DND-41 (cell line): ENCODE results near the gene DISC1.
A peak's percentile ranks its signal among the peaks of the same experiment; 100 is the strongest.

Source experiments
- ATAC-seq: fragments of 200-7000 bp; cut with Tn5 transposase; 3 replicates; pipeline ENCODE4 v1.9.1; 2021; ENCODE audit warnings: low read depth; ENCODE audit not compliant: insufficient read depth
- DNase-seq: peaks from one replicate; pipeline ENCODE4 v3.0.0-alpha.2; 2020
- H2AFZ ChIP-seq: 2 replicates; pipeline ENCODE4 v1.6.0; 2012; ENCODE audit warnings: low read depth, low read length
- H3K27ac ChIP-seq: 2 replicates; pipeline ENCODE4 v1.5.1; 2012; ENCODE audit warnings: low read length, inconsistent platforms
- H3K27me3 ChIP-seq: fragments of 200-600 bp; sonication (generic); 2 replicates; pipeline ENCODE4 v1.6.0; 2012; ENCODE audit warnings: low read length, mild to moderate bottlenecking, inconsistent platforms; ENCODE audit not compliant: insufficient read depth, poor library complexity
- H3K36me3 ChIP-seq: 2 replicates; pipeline ENCODE4 v1.5.1; 2012; ENCODE audit warnings: low read length, inconsistent platforms; ENCODE audit not compliant: insufficient read depth
- H3K4me1 ChIP-seq: 2 replicates; pipeline ENCODE4 v1.5.1; 2012; ENCODE audit warnings: mild to moderate bottlenecking, low read length; ENCODE audit not compliant: insufficient read depth
- H3K4me2 ChIP-seq: 2 replicates; pipeline ENCODE4 v1.6.0; 2012; ENCODE audit warnings: mild to moderate bottlenecking, moderate library complexity, low read length, inconsistent platforms; ENCODE audit not compliant: insufficient read depth
- H3K4me3 ChIP-seq, 2 experiments: fragments of 200-600 bp in 1 of 2; shearing (Covaris generic) in 1 of 2; 2 replicates each; pipeline ENCODE4 v1.5.1; 2012 to 2016; ENCODE audit warnings: inconsistent platforms in 2 of 2, low read length in 2 of 2, mild to moderate bottlenecking in 2 of 2, low read depth in 1 of 2, moderate library complexity in 1 of 2
- H3K79me2 ChIP-seq: 2 replicates; pipeline ENCODE4 v1.6.0; 2012; ENCODE audit warnings: low read length, inconsistent platforms; ENCODE audit not compliant: insufficient read depth
- H3K9ac ChIP-seq: 2 replicates; pipeline ENCODE4 v1.6.0; 2012; ENCODE audit warnings: low read depth, mild to moderate bottlenecking, inconsistent platforms, low read length, moderate library complexity
- H3K9me3 ChIP-seq: 2 replicates; pipeline ENCODE4 v1.5.1; 2012; ENCODE audit warnings: low read length, moderate library complexity, mild to moderate bottlenecking, inconsistent platforms; ENCODE audit not compliant: insufficient read depth, severe bottlenecking
- H4K20me1 ChIP-seq: 2 replicates; pipeline ENCODE4 v1.6.0; 2012; ENCODE audit warnings: low read length; ENCODE audit not compliant: insufficient read depth
- EZH2 ChIP-seq: IDR thresholded peaks from 3 replicates; pipeline ENCODE4 v1.6.1; 2012; ENCODE audit warnings: borderline replicate concordance, low read depth, mild to moderate bottlenecking, moderate library complexity, low read length, inconsistent platforms; ENCODE audit not compliant: severe bottlenecking
- TF ChIP-seq, protein P1 (sequence below): IDR thresholded peaks from 2 replicates; pipeline ENCODE4 v1.5.1; 2012; ENCODE audit warnings: borderline replicate concordance, low read length, moderate library complexity, mild to moderate bottlenecking; ENCODE audit not compliant: poor library complexity, severe bottlenecking; ENCODE audit errors: extremely low read depth

Gene DISC1

DNA sequence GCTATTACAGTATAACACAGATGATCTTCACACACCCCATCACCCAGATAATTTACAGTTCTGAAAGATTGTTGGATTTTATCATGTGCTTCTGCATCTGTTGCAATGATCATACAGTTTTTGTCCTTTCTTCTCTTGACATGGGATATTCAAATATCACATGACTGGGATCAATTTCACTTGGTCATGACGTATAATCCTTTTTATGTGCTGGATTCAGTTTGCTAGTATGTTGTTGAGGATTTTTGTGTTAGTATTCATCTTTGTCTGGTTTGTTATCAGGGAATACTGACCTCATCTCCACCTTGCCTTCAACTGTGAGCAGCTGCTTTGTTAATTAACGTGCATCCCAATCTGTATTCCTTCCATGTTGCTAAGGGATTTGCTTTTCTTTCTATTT lies 44.7 kb upstream of the DISC1 start:
- no peaks in the 10 kb centered on the region for H3K9me3 ChIP-seq
- no peaks in the 10 kb centered on the region for H3K36me3 ChIP-seq
- H4K20me1 ChIP-seq, result no peaks in the 10 kb centered on the region
- H3K27me3 ChIP-seq, result no peaks in the 10 kb centered on the region
- H3K4me3 ChIP-seq, result no peak overlapping the region
- H3K4me2 ChIP-seq, result no peak overlapping the region
- no peak overlapping the region for H3K27ac ChIP-seq
- no peak overlapping the region for H3K9ac ChIP-seq
- TF ChIP-seq, protein P1, sequence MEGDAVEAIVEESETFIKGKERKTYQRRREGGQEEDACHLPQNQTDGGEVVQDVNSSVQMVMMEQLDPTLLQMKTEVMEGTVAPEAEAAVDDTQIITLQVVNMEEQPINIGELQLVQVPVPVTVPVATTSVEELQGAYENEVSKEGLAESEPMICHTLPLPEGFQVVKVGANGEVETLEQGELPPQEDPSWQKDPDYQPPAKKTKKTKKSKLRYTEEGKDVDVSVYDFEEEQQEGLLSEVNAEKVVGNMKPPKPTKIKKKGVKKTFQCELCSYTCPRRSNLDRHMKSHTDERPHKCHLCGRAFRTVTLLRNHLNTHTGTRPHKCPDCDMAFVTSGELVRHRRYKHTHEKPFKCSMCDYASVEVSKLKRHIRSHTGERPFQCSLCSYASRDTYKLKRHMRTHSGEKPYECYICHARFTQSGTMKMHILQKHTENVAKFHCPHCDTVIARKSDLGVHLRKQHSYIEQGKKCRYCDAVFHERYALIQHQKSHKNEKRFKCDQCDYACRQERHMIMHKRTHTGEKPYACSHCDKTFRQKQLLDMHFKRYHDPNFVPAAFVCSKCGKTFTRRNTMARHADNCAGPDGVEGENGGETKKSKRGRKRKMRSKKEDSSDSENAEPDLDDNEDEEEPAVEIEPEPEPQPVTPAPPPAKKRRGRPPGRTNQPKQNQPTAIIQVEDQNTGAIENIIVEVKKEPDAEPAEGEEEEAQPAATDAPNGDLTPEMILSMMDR, result no peak
- no peak for TF ChIP-seq EZH2
- DNase-seq (no peak), ATAC-seq (no peak)
- no peak overlapping the region for H2AFZ ChIP-seq
- H3K79me2 ChIP-seq, result no peaks in the 10 kb centered on the region
- no peaks in the 10 kb centered on the region for H3K4me1 ChIP-seq

DNA sequence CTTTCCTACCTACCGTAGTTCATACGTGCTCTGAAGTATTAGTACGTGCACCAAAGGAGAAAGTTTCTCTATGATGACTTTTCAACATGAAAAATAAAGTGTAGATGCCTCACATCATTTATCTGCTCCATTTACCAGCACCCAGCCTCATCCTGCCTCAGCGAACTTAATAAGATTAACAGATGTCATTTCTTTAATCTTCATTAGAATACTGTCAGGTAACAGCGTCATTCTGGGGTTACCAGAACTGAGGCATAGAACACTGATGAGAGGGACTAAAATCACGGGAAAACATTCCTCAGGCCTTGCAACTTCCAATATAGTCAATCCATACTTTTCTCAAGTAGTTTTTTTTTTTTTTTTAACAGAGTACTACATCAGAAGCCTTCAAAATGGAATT lies 43.2 kb upstream of the DISC1 start:
- Histone ChIP-seq H4K20me1 (no peaks in the 10 kb centered on the region), H3K27ac (no peak overlapping the region)

DNA sequence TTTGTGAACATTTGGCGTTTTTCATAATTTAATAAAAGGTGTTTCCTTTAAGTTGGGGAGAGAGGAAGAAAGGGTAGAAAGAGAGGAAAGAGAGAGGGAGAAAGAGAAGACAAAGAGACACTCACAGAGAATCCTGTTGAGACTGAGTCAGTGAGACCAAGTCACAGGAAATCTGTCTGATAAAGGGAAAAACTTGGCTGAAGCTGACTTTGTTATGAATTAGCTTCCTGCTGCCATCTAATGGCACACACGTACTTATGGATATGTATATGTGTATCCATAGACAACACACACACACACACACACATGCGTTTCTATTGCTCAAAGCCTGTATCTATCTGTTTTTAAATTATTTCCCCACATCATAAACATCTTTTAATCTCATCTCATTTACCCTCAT lies 42.5 kb upstream of the DISC1 start:
- Histone ChIP-seq H3K36me3 (no peaks in the 10 kb centered on the region), H3K4me3 (no peak overlapping the region), H4K20me1 (no peaks in the 10 kb centered on the region), H3K27me3 (no peaks in the 10 kb centered on the region), H3K4me2 (no peak overlapping the region), H3K9ac (no peak overlapping the region), H3K79me2 (no peaks in the 10 kb centered on the region), H3K4me1 (no peaks in the 10 kb centered on the region), H2AFZ (no peak overlapping the region), H3K27ac (no peak overlapping the region), H3K9me3 (no peaks in the 10 kb centered on the region)
- no peak for DNase-seq
- no peak for ATAC-seq
- no peak for TF ChIP-seq EZH2
- TF ChIP-seq, protein P1, result peak; percentile 41

More for the DNA sequence above, 43.2 kb upstream of the DISC1 start:
- H3K4me2 ChIP-seq, result no peak overlapping the region
- H3K79me2 ChIP-seq, result no peaks in the 10 kb centered on the region
- H3K4me1 ChIP-seq, result no peaks in the 10 kb centered on the region
- no peak overlapping the region for H2AFZ ChIP-seq
- H3K9me3 ChIP-seq, result no peaks in the 10 kb centered on the region
- H3K9ac ChIP-seq, result no peak overlapping the region
- no peak for DNase-seq
- TF ChIP-seq, protein P1, result no peak
- TF ChIP-seq EZH2, result no peak
- no peaks in the 10 kb centered on the region for H3K36me3 ChIP-seq
- ATAC-seq, result no peak
- H3K4me3 ChIP-seq, result no peak overlapping the region
- H3K27me3 ChIP-seq, result no peaks in the 10 kb centered on the region

DNA sequence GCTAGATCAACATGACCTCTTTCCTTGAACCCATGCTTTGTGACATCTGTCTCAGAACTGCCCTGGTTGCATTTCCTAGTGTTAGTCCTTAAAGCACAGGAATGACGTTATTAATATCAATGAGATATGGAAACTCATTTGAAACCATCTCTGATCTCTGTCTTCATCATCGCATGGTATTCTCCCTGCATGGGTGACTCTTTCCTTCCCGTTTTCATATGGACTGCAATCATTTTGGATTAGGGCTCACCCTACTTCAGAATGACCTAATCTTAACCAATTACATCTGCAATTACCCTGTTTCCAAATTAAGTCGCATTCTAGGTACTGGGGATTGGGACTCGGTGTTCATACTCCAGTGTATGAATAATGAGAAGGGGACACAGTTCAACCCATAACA lies 41.7 kb upstream of the DISC1 start:
- H2AFZ ChIP-seq, result no peak overlapping the region
- no peaks in the 10 kb centered on the region for H3K4me1 ChIP-seq
- H3K4me2 ChIP-seq, result no peak overlapping the region
- no peak overlapping the region for H3K9ac ChIP-seq
- no peak overlapping the region for H3K27ac ChIP-seq
- DNase-seq (no peak), ATAC-seq (no peak)
- H3K4me3 ChIP-seq, result no peak overlapping the region
- TF ChIP-seq EZH2, result no peak
- TF ChIP-seq, protein P1, result no peak
- H3K79me2 ChIP-seq, result no peaks in the 10 kb centered on the region
- no peaks in the 10 kb centered on the region for H3K9me3 ChIP-seq
- H4K20me1 ChIP-seq, result no peaks in the 10 kb centered on the region
- H3K36me3 ChIP-seq, result no peaks in the 10 kb centered on the region
- H3K27me3 ChIP-seq, result no peaks in the 10 kb centered on the region
